ENCODE measurements around the gene FSD1L. TPM values are rescaled to one million over a fixed set of nuclear protein-coding genes. Genes with fewer than 3 reads are reported as not detected.

Gene FSD1L
- total RNA-seq, 1 donor from 2014 or later = 5.6 TPM

GRCh38 chr9:105507096-105507790 lies 59.4 kb downstream of the FSD1L start:
- no peaks in the 10 kb centered on the region for H3K27me3 Mint-ChIP-seq (ENCODE audit: unreplicated experiment)

GRCh38 chr9:105508530-105508929 lies 60.7 kb downstream of the FSD1L start:
- no peaks in the 10 kb centered on the region for H3K4me1 Mint-ChIP-seq (ENCODE audit: unreplicated experiment)
- H3K27ac Mint-ChIP-seq (ENCODE audit: unreplicated experiment) = no peak overlapping the region
- no peak overlapping the region for H3K4me3 Mint-ChIP-seq (ENCODE audit: unreplicated experiment)
- TF ChIP-seq, protein P1, sequence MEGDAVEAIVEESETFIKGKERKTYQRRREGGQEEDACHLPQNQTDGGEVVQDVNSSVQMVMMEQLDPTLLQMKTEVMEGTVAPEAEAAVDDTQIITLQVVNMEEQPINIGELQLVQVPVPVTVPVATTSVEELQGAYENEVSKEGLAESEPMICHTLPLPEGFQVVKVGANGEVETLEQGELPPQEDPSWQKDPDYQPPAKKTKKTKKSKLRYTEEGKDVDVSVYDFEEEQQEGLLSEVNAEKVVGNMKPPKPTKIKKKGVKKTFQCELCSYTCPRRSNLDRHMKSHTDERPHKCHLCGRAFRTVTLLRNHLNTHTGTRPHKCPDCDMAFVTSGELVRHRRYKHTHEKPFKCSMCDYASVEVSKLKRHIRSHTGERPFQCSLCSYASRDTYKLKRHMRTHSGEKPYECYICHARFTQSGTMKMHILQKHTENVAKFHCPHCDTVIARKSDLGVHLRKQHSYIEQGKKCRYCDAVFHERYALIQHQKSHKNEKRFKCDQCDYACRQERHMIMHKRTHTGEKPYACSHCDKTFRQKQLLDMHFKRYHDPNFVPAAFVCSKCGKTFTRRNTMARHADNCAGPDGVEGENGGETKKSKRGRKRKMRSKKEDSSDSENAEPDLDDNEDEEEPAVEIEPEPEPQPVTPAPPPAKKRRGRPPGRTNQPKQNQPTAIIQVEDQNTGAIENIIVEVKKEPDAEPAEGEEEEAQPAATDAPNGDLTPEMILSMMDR (IDR thresholded peaks at IDR 0.05; ENCODE audit: unreplicated experiment) = no peak
- DNase-seq (ENCODE audit: low spot score) = no peak
- H3K36me3 Mint-ChIP-seq (ENCODE audit: low read depth, unreplicated experiment) = no peaks in the 10 kb centered on the region
- no peaks in the 10 kb centered on the region for H3K9me3 Mint-ChIP-seq (ENCODE audit: unreplicated experiment)
- no peaks in the 10 kb centered on the region for H3K27me3 Mint-ChIP-seq (ENCODE audit: unreplicated experiment)

More at GRCh38 chr9:105507096-105507790, 59.4 kb downstream of the FSD1L start:
- Mint-ChIP-seq H3K9me3 (ENCODE audit: unreplicated experiment) (no peaks in the 10 kb centered on the region), H3K4me1 (ENCODE audit: unreplicated experiment) (no peaks in the 10 kb centered on the region), H3K36me3 (ENCODE audit: low read depth, unreplicated experiment) (no peaks in the 10 kb centered on the region), H3K27ac (ENCODE audit: unreplicated experiment) (no peak overlapping the region), H3K4me3 (ENCODE audit: unreplicated experiment) (no peak overlapping the region)
- DNase-seq (ENCODE audit: low spot score) = no peak
- TF ChIP-seq, protein P1 (IDR thresholded peaks at IDR 0.05; ENCODE audit: unreplicated experiment) = no peak

DNA sequence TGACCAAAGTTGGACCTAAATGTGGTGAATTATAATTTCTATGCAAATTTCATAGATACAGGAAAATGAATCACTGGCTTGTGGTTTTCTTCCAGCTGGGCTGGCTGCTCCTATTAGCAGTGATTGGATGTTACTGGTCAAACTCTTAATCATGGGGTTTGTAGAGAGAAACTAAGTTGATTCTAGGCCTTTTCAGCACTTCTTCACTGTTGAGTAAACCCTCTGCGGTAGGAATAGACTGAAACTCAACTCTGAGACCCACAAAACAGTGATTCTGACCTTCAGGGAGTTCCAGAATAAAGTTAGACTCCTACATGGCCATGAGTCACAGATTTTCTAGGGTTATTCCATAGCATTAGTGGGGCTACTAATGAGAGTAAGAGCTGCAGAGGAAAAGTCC lies 62.2 kb downstream of the FSD1L start:
- H3K27ac Mint-ChIP-seq (ENCODE audit: unreplicated experiment) = no peak overlapping the region
- H3K36me3 Mint-ChIP-seq (ENCODE audit: low read depth, unreplicated experiment) = peaks cover 7% of the 10 kb centered on the region
- H3K4me1 Mint-ChIP-seq (ENCODE audit: unreplicated experiment) = no peaks in the 10 kb centered on the region
- no peaks in the 10 kb centered on the region for H3K27me3 Mint-ChIP-seq (ENCODE audit: unreplicated experiment)
- H3K9me3 Mint-ChIP-seq (ENCODE audit: unreplicated experiment) = no peaks in the 10 kb centered on the region
- TF ChIP-seq, protein P1 (IDR thresholded peaks at IDR 0.05; ENCODE audit: unreplicated experiment) = no peak
- no peak for DNase-seq (ENCODE audit: low spot score)
- H3K4me3 Mint-ChIP-seq (ENCODE audit: unreplicated experiment) = no peak overlapping the region

GRCh38 chr9:105511446-105511845 lies 63.6 kb downstream of the FSD1L start:
- H3K4me1 Mint-ChIP-seq (ENCODE audit: unreplicated experiment) = no peaks in the 10 kb centered on the region

More at GRCh38 chr9:105511446-105511845, 63.6 kb downstream of the FSD1L start:
- no peak for DNase-seq (ENCODE audit: low spot score)
- Mint-ChIP-seq H3K4me3 (ENCODE audit: unreplicated experiment) (no peak overlapping the region), H3K27me3 (ENCODE audit: unreplicated experiment) (no peaks in the 10 kb centered on the region), H3K9me3 (ENCODE audit: unreplicated experiment) (no peaks in the 10 kb centered on the region), H3K36me3 (ENCODE audit: low read depth, unreplicated experiment) (peaks cover 8% of the 10 kb centered on the region), H3K27ac (ENCODE audit: unreplicated experiment) (no peak overlapping the region)
- TF ChIP-seq, protein P1 (IDR thresholded peaks at IDR 0.05; ENCODE audit: unreplicated experiment) = no peak

Measured in endothelial cell (in vitro differentiated cells).